ENCODE measurements around the gene KCNH5. TPM values are rescaled to one million over a fixed set of nuclear protein-coding genes. Genes with fewer than 3 reads are reported as not detected.

KCNH5 gene
- total RNA-seq, 1 donor from 2014 or later, result 2.4 TPM

GRCh38 chr14:62722406-62722805 lies 322.9 kb downstream of the KCNH5 start:
- Histone ChIP-seq H3K27ac (ENCODE audit: low read depth, low read length) (no peak overlapping the region), H4K20me1 (ENCODE audit: insufficient read depth, low read length) (no peaks in the 10 kb centered on the region), H3K79me2 (ENCODE audit: insufficient read depth, low read length) (no peaks in the 10 kb centered on the region), H3K27me3 (ENCODE audit: insufficient read depth, low read length) (no peaks in the 10 kb centered on the region), H3K4me2 (ENCODE audit: low read length) (no peak overlapping the region), H3K9me3 (ENCODE audit: insufficient read depth, low read depth, low read length) (no peaks in the 10 kb centered on the region), H3K4me1 (ENCODE audit: insufficient read depth, low read length) (no peaks in the 10 kb centered on the region), H2AFZ (ENCODE audit: low read depth, low read length) (no peak overlapping the region), H3K36me3 (ENCODE audit: insufficient read depth, low read length) (no peaks in the 10 kb centered on the region), H3K4me3 (ENCODE audit: insufficient read depth, low read depth, low read length) (no peak overlapping the region), H3K9ac (ENCODE audit: low read length) (no peak overlapping the region)
- H3K36me3 Mint-ChIP-seq (ENCODE audit: low read depth, unreplicated experiment), result no peaks in the 10 kb centered on the region
- no peak overlapping the region for H3K4me3 Mint-ChIP-seq (ENCODE audit: unreplicated experiment)
- no peaks in the 10 kb centered on the region for H3K4me1 Mint-ChIP-seq (ENCODE audit: low read depth, unreplicated experiment)
- H3K27ac Mint-ChIP-seq (ENCODE audit: unreplicated experiment), result no peak overlapping the region
- H3K27me3 Mint-ChIP-seq (ENCODE audit: low read depth, unreplicated experiment), result no peaks in the 10 kb centered on the region
- no peak for TF ChIP-seq EZH2 (IDR thresholded peaks at IDR 0.05; ENCODE audit: insufficient read depth, low read length)
- TF ChIP-seq, protein P1, sequence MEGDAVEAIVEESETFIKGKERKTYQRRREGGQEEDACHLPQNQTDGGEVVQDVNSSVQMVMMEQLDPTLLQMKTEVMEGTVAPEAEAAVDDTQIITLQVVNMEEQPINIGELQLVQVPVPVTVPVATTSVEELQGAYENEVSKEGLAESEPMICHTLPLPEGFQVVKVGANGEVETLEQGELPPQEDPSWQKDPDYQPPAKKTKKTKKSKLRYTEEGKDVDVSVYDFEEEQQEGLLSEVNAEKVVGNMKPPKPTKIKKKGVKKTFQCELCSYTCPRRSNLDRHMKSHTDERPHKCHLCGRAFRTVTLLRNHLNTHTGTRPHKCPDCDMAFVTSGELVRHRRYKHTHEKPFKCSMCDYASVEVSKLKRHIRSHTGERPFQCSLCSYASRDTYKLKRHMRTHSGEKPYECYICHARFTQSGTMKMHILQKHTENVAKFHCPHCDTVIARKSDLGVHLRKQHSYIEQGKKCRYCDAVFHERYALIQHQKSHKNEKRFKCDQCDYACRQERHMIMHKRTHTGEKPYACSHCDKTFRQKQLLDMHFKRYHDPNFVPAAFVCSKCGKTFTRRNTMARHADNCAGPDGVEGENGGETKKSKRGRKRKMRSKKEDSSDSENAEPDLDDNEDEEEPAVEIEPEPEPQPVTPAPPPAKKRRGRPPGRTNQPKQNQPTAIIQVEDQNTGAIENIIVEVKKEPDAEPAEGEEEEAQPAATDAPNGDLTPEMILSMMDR (IDR thresholded peaks at IDR 0.05; ENCODE audit: insufficient read depth, low read depth, low read length), result no peak
- DNase-seq (ENCODE audit: low read depth), result no peak
- no peak for FAIRE-seq
- H3K9me3 Mint-ChIP-seq (ENCODE audit: unreplicated experiment), result peaks cover 2% of the 10 kb centered on the region

- H3K27me3 ChIP-seq (ENCODE audit: insufficient read depth, low read length), result no peaks in the 10 kb centered on the region
- no peak overlapping the region for H3K9ac ChIP-seq (ENCODE audit: low read length)
- H3K36me3 Mint-ChIP-seq (ENCODE audit: low read depth, unreplicated experiment), result no peaks in the 10 kb centered on the region
- H3K4me3 Mint-ChIP-seq (ENCODE audit: unreplicated experiment), result no peak overlapping the region
- H4K20me1 ChIP-seq (ENCODE audit: insufficient read depth, low read length), result no peaks in the 10 kb centered on the region
- H3K4me1 ChIP-seq (ENCODE audit: insufficient read depth, low read length), result no peaks in the 10 kb centered on the region
- TF ChIP-seq, protein P1 (IDR thresholded peaks at IDR 0.05; ENCODE audit: insufficient read depth, low read depth, low read length), result no peak
- TF ChIP-seq EZH2 (IDR thresholded peaks at IDR 0.05; ENCODE audit: insufficient read depth, low read length), result no peak
- H3K27ac Mint-ChIP-seq (ENCODE audit: unreplicated experiment), result no peak overlapping the region
- H3K27me3 Mint-ChIP-seq (ENCODE audit: low read depth, unreplicated experiment), result no peaks in the 10 kb centered on the region
- H3K79me2 ChIP-seq (ENCODE audit: insufficient read depth, low read length), result no peaks in the 10 kb centered on the region
- H3K9me3 ChIP-seq (ENCODE audit: insufficient read depth, low read depth, low read length), result no peaks in the 10 kb centered on the region
- FAIRE-seq (no peak), DNase-seq (ENCODE audit: low read depth) (no peak)
- H3K36me3 ChIP-seq (ENCODE audit: insufficient read depth, low read length), result no peaks in the 10 kb centered on the region
- H3K4me3 ChIP-seq (ENCODE audit: insufficient read depth, low read depth, low read length), result no peak overlapping the region
- peaks cover 2% of the 10 kb centered on the region for H3K9me3 Mint-ChIP-seq (ENCODE audit: unreplicated experiment)
- no peak overlapping the region for H3K27ac ChIP-seq (ENCODE audit: low read depth, low read length)
- H3K4me2 ChIP-seq (ENCODE audit: low read length), result no peak overlapping the region
- H3K4me1 Mint-ChIP-seq (ENCODE audit: low read depth, unreplicated experiment), result no peaks in the 10 kb centered on the region
- H2AFZ ChIP-seq (ENCODE audit: low read depth, low read length), result no peak overlapping the region
Observed at GRCh38 chr14:62718629-62719028, 326.6 kb downstream of the KCNH5 start.

DNA sequence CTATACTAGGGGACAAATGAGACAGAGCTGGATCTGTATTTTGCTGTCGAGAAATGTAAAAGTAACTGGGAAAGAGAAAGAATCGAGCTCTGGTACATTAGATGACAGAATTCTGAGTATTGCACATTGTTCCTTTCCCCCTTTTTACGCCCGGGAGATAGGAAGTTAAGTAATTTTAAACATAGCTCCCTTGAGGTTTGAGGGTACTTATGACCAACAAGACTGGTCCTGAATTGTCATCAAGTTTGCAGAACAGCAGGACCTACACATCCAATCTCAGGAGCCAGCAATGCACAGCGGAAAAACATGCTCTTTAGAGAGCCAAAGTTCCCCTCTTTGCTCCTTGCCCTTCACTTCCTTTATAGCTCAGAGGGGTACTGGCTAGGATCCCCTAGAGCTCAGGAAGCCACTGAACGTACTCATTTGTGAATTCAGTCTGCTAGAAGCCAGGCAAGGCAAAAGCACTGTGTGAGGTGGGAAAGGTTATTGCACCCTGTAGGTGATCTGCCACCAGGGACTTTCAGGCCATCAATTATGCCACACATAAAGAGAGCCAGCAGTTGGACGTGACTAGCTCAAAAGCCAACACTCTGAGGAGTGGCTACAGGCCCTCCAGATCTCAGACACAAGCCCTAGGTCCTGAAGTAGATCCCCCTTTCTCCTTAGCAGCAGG lies 333.8 kb downstream of the KCNH5 start:
- H2AFZ ChIP-seq (ENCODE audit: low read depth, low read length), result no peak overlapping the region
- H3K79me2 ChIP-seq (ENCODE audit: insufficient read depth, low read length), result no peaks in the 10 kb centered on the region
- H3K4me3 ChIP-seq (ENCODE audit: insufficient read depth, low read depth, low read length), result no peak overlapping the region
- H3K4me2 ChIP-seq (ENCODE audit: low read length), result no peak overlapping the region
- no peak overlapping the region for H3K27ac ChIP-seq (ENCODE audit: low read depth, low read length)
- no peak overlapping the region for H3K27ac Mint-ChIP-seq (ENCODE audit: unreplicated experiment)
- no peaks in the 10 kb centered on the region for H3K36me3 ChIP-seq (ENCODE audit: insufficient read depth, low read length)
- no peaks in the 10 kb centered on the region for H4K20me1 ChIP-seq (ENCODE audit: insufficient read depth, low read length)
- DNase-seq (ENCODE audit: low read depth), result no peak
- FAIRE-seq, result no peak
- no peak for TF ChIP-seq EZH2 (IDR thresholded peaks at IDR 0.05; ENCODE audit: insufficient read depth, low read length)
- TF ChIP-seq, protein P1 (IDR thresholded peaks at IDR 0.05; ENCODE audit: insufficient read depth, low read depth, low read length), result no peak
- no peaks in the 10 kb centered on the region for H3K9me3 ChIP-seq (ENCODE audit: insufficient read depth, low read depth, low read length)
- H3K9ac ChIP-seq (ENCODE audit: low read length), result no peak overlapping the region
- no peaks in the 10 kb centered on the region for H3K4me1 Mint-ChIP-seq (ENCODE audit: low read depth, unreplicated experiment)
- peaks cover 2% of the 10 kb centered on the region for H3K9me3 Mint-ChIP-seq (ENCODE audit: unreplicated experiment)
- no peaks in the 10 kb centered on the region for H3K27me3 Mint-ChIP-seq (ENCODE audit: low read depth, unreplicated experiment)
- H3K36me3 Mint-ChIP-seq (ENCODE audit: low read depth, unreplicated experiment), result no peaks in the 10 kb centered on the region
- H3K4me1 ChIP-seq (ENCODE audit: insufficient read depth, low read length), result no peaks in the 10 kb centered on the region
- H3K4me3 Mint-ChIP-seq (ENCODE audit: unreplicated experiment), result no peak overlapping the region
- H3K27me3 ChIP-seq (ENCODE audit: insufficient read depth, low read length), result no peaks in the 10 kb centered on the region

All from astrocyte (in vitro differentiated cells and primary cell).